K562 (cell line): ENCODE data around the gene RGS7. TPM values are rescaled to one million over a fixed set of nuclear protein-coding genes. Genes with fewer than 3 reads are reported as not detected.

Experiments
- ATAC-seq: fragments of 200-7000 bp; cut with Tn5 transposase; 3 replicates; pipeline ENCODE4 v1.9.1; 2020; ENCODE audit warnings: moderate library complexity
- BruUV-seq: library from RNA; stranded (reverse); fragments of 400-500 nt; replicated peaks from 2 replicates; lab custom pipeline; 2021; lab: Mats Ljungman, UMichigan
- CTCF ChIA-PET: fragments of 300-600 bp; formaldehyde crosslinking; extraction: SDS; loops from one replicate; lab custom pipeline; 2021; ENCODE audit warnings: low intra/inter-chr PET ratio; lab: Yijun Ruan, JAX
- POLR2A ChIA-PET: fragments of 300-600, 350-650 bp; sonication (Branson Sonifier 250); formaldehyde crosslinking; extraction: SDS; loops from one replicate; lab custom pipeline; 2021; ENCODE audit warnings: antibody characterized with exemption, inconsistent platforms; lab: Yijun Ruan, JAX
- DNase-seq, 4 experiments: peaks; one replicate each; pipeline versions ENCODE4 v3.0.0 to v3.0.0-alpha.2; 2011 to 2018; ENCODE audit warnings: low spot score in 3 of 4, mixed read lengths in 3 of 4; ENCODE audit errors: extremely low read depth in 1 of 4
- FAIRE-seq: peaks from 2 replicates; lab custom pipeline; 2011; peaks lifted over from hg19 to GRCh38; lab: Jason Lieb, UNC
- H2AFZ ChIP-seq: 2 replicates; pipeline ENCODE4 v1.6.0; 2011; ENCODE audit warnings: low read depth, low read length, control low read depth, inconsistent platforms
- H3K27ac ChIP-seq: fragments of 200-600 bp; 3 replicates; pipeline ENCODE4 v1.8.0; 2011; ENCODE audit warnings: low read depth, mild to moderate bottlenecking, control low read depth, inconsistent platforms, low read length, moderate library complexity, mixed read lengths; ENCODE audit errors: extremely low read depth
- H3K27me3 ChIP-seq, 2 experiments: fragments of 300-600 bp in 1 of 2; 2 replicates in 1 of 2; 3 replicates in 1 of 2; pipeline versions ENCODE4 v1.6.0 to v1.8.0; 2011; ENCODE audit warnings: inconsistent platforms in 2 of 2, low read length in 2 of 2, mild to moderate bottlenecking in 1 of 2, mixed read lengths in 1 of 2, moderate library complexity in 1 of 2; ENCODE audit not compliant: control insufficient read depth in 2 of 2, insufficient read depth in 2 of 2
- H3K36me3 ChIP-seq: fragments of 300-600 bp; 3 replicates; pipeline ENCODE4 v1.8.0; 2011; ENCODE audit warnings: mild to moderate bottlenecking, low read length, inconsistent platforms; ENCODE audit not compliant: control insufficient read depth, insufficient read depth
- H3K4me1 ChIP-seq, 2 experiments: fragments of 200-600 bp in 1 of 2; replicated peaks in 1 of 2; 2 replicates in 1 of 2; 3 replicates in 1 of 2; pipeline versions ENCODE4 v1.5.1 to v1.8.0; 2011; ENCODE audit warnings: inconsistent platforms in 2 of 2, low read length in 2 of 2, mild to moderate bottlenecking in 1 of 2, mixed read lengths in 1 of 2, moderate library complexity in 1 of 2; ENCODE audit not compliant: control insufficient read depth in 2 of 2, insufficient read depth in 2 of 2
- H3K4me2 ChIP-seq: 2 replicates; pipeline ENCODE4 v1.6.1; 2011; ENCODE audit warnings: low read length, control low read depth, inconsistent platforms, mixed read lengths; ENCODE audit not compliant: insufficient read depth
- H3K4me3 ChIP-seq: fragments of 200-600 bp; sonication (generic), shearing (Covaris generic); 2 replicates; pipeline ENCODE4 v1.5.1; 2016; ENCODE audit warnings: control low read depth, inconsistent platforms
- H3K79me2 ChIP-seq: fragments of 200-600 bp; 3 replicates; pipeline ENCODE4 v1.8.0; 2011; ENCODE audit warnings: low read length, inconsistent platforms; ENCODE audit not compliant: control insufficient read depth, insufficient read depth
- H3K9ac ChIP-seq, 2 experiments: 2 replicates each; pipeline versions ENCODE4 v1.6.0 to v1.6.1; 2011; ENCODE audit warnings: low read depth in 2 of 2, low read length in 2 of 2, control low read depth in 1 of 2, inconsistent platforms in 1 of 2, mild to moderate bottlenecking in 1 of 2, mixed read lengths in 1 of 2; ENCODE audit not compliant: insufficient read depth in 1 of 2
- H3K9me1 ChIP-seq: one replicate; pipeline ENCODE4 v1.6.0; 2011; ENCODE audit warnings: inconsistent platforms, mild to moderate bottlenecking, low read length, moderate library complexity; ENCODE audit not compliant: control insufficient read depth, insufficient read depth
- H3K9me3 ChIP-seq: replicated peaks from 2 replicates; pipeline ENCODE4 v1.5.1; 2011; ENCODE audit warnings: low read depth, low read length, inconsistent platforms; ENCODE audit not compliant: control insufficient read depth, insufficient read depth
- H4K20me1 ChIP-seq: replicated peaks from 2 replicates; pipeline ENCODE4 v1.6.1; 2011; ENCODE audit warnings: low read length, inconsistent platforms, mixed read lengths; ENCODE audit not compliant: control insufficient read depth, insufficient read depth
- HNRNPH1 ChIP-seq: fragments of 200-400 bp; formaldehyde crosslinking; optimal IDR thresholded peaks from 2 replicates; pipeline ENCODE3; 2017; ENCODE audit warnings: low read depth, mild to moderate bottlenecking, low read length, moderate library complexity
- KLF1 ChIP-seq: fragments of 450-650 bp; IDR thresholded peaks from 2 replicates; pipeline ENCODE4 v1.6.1; 2016; ENCODE audit warnings: missing genetic modification characterization, missing compliant biosample characterization
- MEIS2 ChIP-seq: fragments of 450-650 bp; IDR thresholded peaks from 2 replicates; pipeline ENCODE4 v1.6.1; 2014; ENCODE audit warnings: mild to moderate bottlenecking; ENCODE audit not compliant: partially characterized antibody
- TAL1 ChIP-seq: fragments of 450-650 bp; IDR thresholded peaks from 2 replicates; pipeline ENCODE4 v1.6.1; 2016; ENCODE audit warnings: mild to moderate bottlenecking
- ZFP1 ChIP-seq: fragments of 450-650 bp; formaldehyde crosslinking; IDR thresholded peaks from 2 replicates; pipeline ENCODE4 v1.4.0; 2020; ENCODE audit warnings: mild to moderate bottlenecking, mixed read lengths
- ZNF197 ChIP-seq: fragments of 200-800 bp; sonication (Bioruptor generic); IDR thresholded peaks from 2 replicates; pipeline ENCODE4 v1.6.1; 2016; ENCODE audit warnings: low read depth, missing genetic modification characterization, missing compliant biosample characterization
- ZNF311 ChIP-seq: fragments of 250-450 bp; sonication (Bioruptor Pico); IDR thresholded peaks from 2 replicates; pipeline ENCODE4 v1.4.0; 2020; ENCODE audit warnings: mild to moderate bottlenecking, moderate library complexity
- ZNF583 ChIP-seq: fragments of 250-450 bp; sonication (Bioruptor Pico); IDR thresholded peaks from 2 replicates; pipeline ENCODE4 v1.4.0; 2020
- ZNF75A ChIP-seq: fragments of 450-650 bp; formaldehyde crosslinking; IDR thresholded peaks from 2 replicates; pipeline ENCODE4 v1.4.0; 2020; ENCODE audit warnings: mild to moderate bottlenecking
- WGBS: fragments of 100-300 bp; shearing (Covaris generic); methylation state at CpG from one replicate; pipeline ENCODE4 v1.1.6; 2016; ENCODE audit warnings: low coverage, mixed read lengths; ENCODE audit not compliant: insufficient coverage; ENCODE audit errors: missing lambda C conversion rate; 5-methylcytosine and 5-hydroxymethylcytosine counted together
- in situ Hi-C: fragments of 300-500 bp; cut with MboI; formaldehyde crosslinking; loops from 4 replicates; pipeline ENCODE4 v1.15.0; 2018; ENCODE audit warnings: inconsistent platforms, mixed read lengths
- intact Hi-C: fragments of 100-400 bp; cut with micrococcal nuclease; formaldehyde crosslinking; loops from 2 replicates; pipeline ENCODE4 v1.14.2; 2022
- polyA plus RNA-seq, 8 experiments: library from polyadenylated mRNA; depleted of rRNA in 4 of 8; stranded (reverse) in 5 of 8; unstranded in 3 of 8; fragments of >200 nt; fragmentation: Nextera tagmentation in 2 of 8; fragmentation: Illumina TruSeq in 1 of 8; extraction: Ambion mirVana in 2 of 8; extraction: Trizol in 1 of 8; gene quantifications; 2 replicates each; pipeline versions ENCODE4 v1.2.1 to v1.2.3, GENCODE V29; 2011 to 2014; ENCODE audit warnings: inconsistent platforms in 1 of 8, missing spikeins in 1 of 8
- total RNA-seq, 7 experiments: library from RNA; depleted of rRNA in 6 of 7; stranded (reverse); fragments of >200 nt in 6 of 7; fragmentation: Illumina TruSeq in 2 of 7; extraction: Trizol in 2 of 7; gene quantifications; 2 replicates each; pipeline versions ENCODE4 v1.2.1 to v1.2.3, GENCODE V29; 2011 to 2021; ENCODE audit warnings: low replicate concordance in 1 of 7
- TF ChIP-seq, protein P1 (sequence below): sonication (generic); formaldehyde crosslinking; IDR thresholded peaks from 2 replicates; pipeline ENCODE4 v1.8.0; 2023; ENCODE audit warnings: missing genetic modification reagents, mild to moderate bottlenecking, borderline replicate concordance
- TF ChIP-seq, protein P2 (sequence below): fragments of 450-650 bp; formaldehyde crosslinking; IDR thresholded peaks from 2 replicates; pipeline ENCODE4 v1.4.0; 2022; ENCODE audit warnings: mild to moderate bottlenecking, moderate library complexity
- TF ChIP-seq, protein P3 (sequence below), 3 experiments: fragments of 200-800 bp in 1 of 3; fragments of 250-450 bp in 1 of 3; fragments of 450-650 bp in 1 of 3; sonication (Bioruptor Pico) in 1 of 3; sonication (Bioruptor generic) in 1 of 3; formaldehyde crosslinking in 1 of 3; IDR thresholded peaks; 2 replicates each; pipeline versions ENCODE4 v1.6.1 to v1.8.0; 2016 to 2022; ENCODE audit warnings: mild to moderate bottlenecking in 2 of 3, missing genetic modification characterization in 2 of 3, missing compliant biosample characterization in 1 of 3, moderate library complexity in 1 of 3

Gene RGS7
- total and polyA plus RNA-seq, 9 of the 15 experiments (the other 6 are each of a cell fraction or from before 2014, with no cell fraction given): not detected

DNA sequence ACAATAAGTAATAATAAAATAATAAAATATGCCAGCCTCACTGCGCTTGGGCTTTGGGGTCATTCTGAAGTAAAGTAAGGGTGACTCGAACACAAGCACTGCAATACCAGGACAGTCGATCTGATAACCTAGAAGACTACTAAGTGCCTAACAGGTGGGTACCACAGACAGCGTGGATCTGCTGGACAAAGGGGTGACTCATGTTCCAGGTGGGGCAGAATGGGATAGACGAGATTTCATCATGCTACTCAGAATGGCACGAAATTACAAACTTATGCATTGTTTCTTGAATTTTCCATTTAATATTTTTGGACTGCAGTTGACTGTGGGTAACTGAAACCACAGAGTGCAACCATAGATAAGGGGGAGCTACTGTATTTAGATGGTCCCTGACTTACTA, 523.9 kb downstream of the RGS7 start:
- TF ChIP-seq ZNF583 (CRISPR knock-in tag) (no peak), TAL1 (no peak), KLF1 (tag) (no peak), MEIS2 (no peak), ZFP1 (no peak), ZNF75A (CRISPR knock-in tag) (no peak), HNRNPH1 (no peak), ZNF311 (CRISPR knock-in tag) (no peak), ZNF197 (no peak)
- TF ChIP-seq, protein P1, sequence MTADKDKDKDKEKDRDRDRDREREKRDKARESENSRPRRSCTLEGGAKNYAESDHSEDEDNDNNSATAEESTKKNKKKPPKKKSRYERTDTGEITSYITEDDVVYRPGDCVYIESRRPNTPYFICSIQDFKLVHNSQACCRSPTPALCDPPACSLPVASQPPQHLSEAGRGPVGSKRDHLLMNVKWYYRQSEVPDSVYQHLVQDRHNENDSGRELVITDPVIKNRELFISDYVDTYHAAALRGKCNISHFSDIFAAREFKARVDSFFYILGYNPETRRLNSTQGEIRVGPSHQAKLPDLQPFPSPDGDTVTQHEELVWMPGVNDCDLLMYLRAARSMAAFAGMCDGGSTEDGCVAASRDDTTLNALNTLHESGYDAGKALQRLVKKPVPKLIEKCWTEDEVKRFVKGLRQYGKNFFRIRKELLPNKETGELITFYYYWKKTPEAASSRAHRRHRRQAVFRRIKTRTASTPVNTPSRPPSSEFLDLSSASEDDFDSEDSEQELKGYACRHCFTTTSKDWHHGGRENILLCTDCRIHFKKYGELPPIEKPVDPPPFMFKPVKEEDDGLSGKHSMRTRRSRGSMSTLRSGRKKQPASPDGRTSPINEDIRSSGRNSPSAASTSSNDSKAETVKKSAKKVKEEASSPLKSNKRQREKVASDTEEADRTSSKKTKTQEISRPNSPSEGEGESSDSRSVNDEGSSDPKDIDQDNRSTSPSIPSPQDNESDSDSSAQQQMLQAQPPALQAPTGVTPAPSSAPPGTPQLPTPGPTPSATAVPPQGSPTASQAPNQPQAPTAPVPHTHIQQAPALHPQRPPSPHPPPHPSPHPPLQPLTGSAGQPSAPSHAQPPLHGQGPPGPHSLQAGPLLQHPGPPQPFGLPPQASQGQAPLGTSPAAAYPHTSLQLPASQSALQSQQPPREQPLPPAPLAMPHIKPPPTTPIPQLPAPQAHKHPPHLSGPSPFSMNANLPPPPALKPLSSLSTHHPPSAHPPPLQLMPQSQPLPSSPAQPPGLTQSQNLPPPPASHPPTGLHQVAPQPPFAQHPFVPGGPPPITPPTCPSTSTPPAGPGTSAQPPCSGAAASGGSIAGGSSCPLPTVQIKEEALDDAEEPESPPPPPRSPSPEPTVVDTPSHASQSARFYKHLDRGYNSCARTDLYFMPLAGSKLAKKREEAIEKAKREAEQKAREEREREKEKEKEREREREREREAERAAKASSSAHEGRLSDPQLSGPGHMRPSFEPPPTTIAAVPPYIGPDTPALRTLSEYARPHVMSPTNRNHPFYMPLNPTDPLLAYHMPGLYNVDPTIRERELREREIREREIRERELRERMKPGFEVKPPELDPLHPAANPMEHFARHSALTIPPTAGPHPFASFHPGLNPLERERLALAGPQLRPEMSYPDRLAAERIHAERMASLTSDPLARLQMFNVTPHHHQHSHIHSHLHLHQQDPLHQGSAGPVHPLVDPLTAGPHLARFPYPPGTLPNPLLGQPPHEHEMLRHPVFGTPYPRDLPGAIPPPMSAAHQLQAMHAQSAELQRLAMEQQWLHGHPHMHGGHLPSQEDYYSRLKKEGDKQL (CRISPR knock-in tag): no peak
- TF ChIP-seq, protein P2, sequence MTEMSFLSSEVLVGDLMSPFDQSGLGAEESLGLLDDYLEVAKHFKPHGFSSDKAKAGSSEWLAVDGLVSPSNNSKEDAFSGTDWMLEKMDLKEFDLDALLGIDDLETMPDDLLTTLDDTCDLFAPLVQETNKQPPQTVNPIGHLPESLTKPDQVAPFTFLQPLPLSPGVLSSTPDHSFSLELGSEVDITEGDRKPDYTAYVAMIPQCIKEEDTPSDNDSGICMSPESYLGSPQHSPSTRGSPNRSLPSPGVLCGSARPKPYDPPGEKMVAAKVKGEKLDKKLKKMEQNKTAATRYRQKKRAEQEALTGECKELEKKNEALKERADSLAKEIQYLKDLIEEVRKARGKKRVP (CRISPR knock-in tag): no peak
- TF ChIP-seq, protein P3, sequence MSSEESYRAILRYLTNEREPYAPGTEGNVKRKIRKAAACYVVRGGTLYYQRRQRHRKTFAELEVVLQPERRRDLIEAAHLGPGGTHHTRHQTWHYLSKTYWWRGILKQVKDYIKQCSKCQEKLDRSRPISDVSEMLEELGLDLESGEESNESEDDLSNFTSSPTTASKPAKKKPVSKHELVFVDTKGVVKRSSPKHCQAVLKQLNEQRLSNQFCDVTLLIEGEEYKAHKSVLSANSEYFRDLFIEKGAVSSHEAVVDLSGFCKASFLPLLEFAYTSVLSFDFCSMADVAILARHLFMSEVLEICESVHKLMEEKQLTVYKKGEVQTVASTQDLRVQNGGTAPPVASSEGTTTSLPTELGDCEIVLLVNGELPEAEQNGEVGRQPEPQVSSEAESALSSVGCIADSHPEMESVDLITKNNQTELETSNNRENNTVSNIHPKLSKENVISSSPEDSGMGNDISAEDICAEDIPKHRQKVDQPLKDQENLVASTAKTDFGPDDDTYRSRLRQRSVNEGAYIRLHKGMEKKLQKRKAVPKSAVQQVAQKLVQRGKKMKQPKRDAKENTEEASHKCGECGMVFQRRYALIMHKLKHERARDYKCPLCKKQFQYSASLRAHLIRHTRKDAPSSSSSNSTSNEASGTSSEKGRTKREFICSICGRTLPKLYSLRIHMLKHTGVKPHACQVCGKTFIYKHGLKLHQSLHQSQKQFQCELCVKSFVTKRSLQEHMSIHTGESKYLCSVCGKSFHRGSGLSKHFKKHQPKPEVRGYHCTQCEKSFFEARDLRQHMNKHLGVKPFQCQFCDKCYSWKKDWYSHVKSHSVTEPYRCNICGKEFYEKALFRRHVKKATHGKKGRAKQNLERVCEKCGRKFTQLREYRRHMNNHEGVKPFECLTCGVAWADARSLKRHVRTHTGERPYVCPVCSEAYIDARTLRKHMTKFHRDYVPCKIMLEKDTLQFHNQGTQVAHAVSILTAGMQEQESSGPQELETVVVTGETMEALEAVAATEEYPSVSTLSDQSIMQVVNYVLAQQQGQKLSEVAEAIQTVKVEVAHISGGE (CRISPR knock-in tag; IDR thresholded peaks at IDR 0.05): no peak
- Histone ChIP-seq H4K20me1 (no peaks in the 10 kb centered on the region), H2AFZ (no peak overlapping the region), H3K4me2 (no peak overlapping the region), H3K9me1 (no peaks in the 10 kb centered on the region), H3K36me3 (no peaks in the 10 kb centered on the region), H3K9me3 (no peaks in the 10 kb centered on the region; the same call in 1 of the 2 replicates), H3K79me2 (no peaks in the 10 kb centered on the region), H3K27me3 (no peaks in the 10 kb centered on the region), H3K4me1 (no peaks in the 10 kb centered on the region), H3K27ac (no peak overlapping the region), H3K9ac (no peak overlapping the region), H3K4me3 (no peak overlapping the region)
- DNase-seq (no peak), FAIRE-seq (no peak), ATAC-seq (no peak)
- CTCF ChIA-PET: no interaction called here
- intact Hi-C loops (no loop called here), in situ Hi-C loops (no loop called here)
- WGBS: 1% methylated on average over 6 of the region's 6 CpGs
- POLR2A ChIA-PET: no interaction called here
- no TSS peak for BruUV-seq
